GM12891 (cell line): ENCODE results near the gene PCNA.

Experiments
- DNase-seq: peaks from one replicate; pipeline ENCODE4 v3.0.0; 2011; ENCODE audit warnings: low spot score; ENCODE audit not compliant: insufficient read length
- FAIRE-seq: peaks from 2 replicates; lab custom pipeline; 2011; peaks lifted over from hg19 to GRCh38; lab: Jason Lieb, UNC
- PAX5 ChIP-seq: IDR thresholded peaks from 2 replicates; pipeline ENCODE4 v1.6.1; 2011; ENCODE audit warnings: low read length, moderate library complexity, mild to moderate bottlenecking; ENCODE audit not compliant: insufficient read depth, severe bottlenecking
- POLR2A ChIP-seq: IDR thresholded peaks from 2 replicates; pipeline ENCODE4 v1.6.1; 2011; ENCODE audit warnings: low read depth, low read length, control low read depth
- POLR2AphosphoS5 ChIP-seq: IDR thresholded peaks from 2 replicates; pipeline ENCODE4 v1.6.1; 2011; ENCODE audit warnings: low read depth, low read length, control low read depth
- POU2F2 ChIP-seq: IDR thresholded peaks from 2 replicates; pipeline ENCODE4 v1.6.1; 2011; ENCODE audit warnings: low read depth, mild to moderate bottlenecking, control low read depth, low read length, moderate library complexity
- SPI1 ChIP-seq: IDR thresholded peaks from 2 replicates; pipeline ENCODE4 v1.6.1; 2011; ENCODE audit warnings: low read depth, low read length, control low read depth
- TAF1 ChIP-seq: IDR thresholded peaks from 2 replicates; pipeline ENCODE4 v1.6.1; 2011; ENCODE audit warnings: low read depth, low read length, control low read depth

PCNA gene

GRCh38 chr20:5143851-5144250 lies 24.1 kb upstream of the PCNA start:
- no peak for FAIRE-seq
- TF ChIP-seq SPI1 (no peak), TAF1 (no peak), POU2F2 (no peak), PAX5 (no peak), POLR2A (no peak), POLR2AphosphoS5 (no peak)
- DNase-seq, result no peak

- no peak for FAIRE-seq
- DNase-seq, result no peak
- TF ChIP-seq PAX5 (no peak), POLR2AphosphoS5 (no peak), SPI1 (no peak), POLR2A (no peak)
Observed at GRCh38 chr20:5141615-5142014, 21.9 kb upstream of the PCNA start.

DNA sequence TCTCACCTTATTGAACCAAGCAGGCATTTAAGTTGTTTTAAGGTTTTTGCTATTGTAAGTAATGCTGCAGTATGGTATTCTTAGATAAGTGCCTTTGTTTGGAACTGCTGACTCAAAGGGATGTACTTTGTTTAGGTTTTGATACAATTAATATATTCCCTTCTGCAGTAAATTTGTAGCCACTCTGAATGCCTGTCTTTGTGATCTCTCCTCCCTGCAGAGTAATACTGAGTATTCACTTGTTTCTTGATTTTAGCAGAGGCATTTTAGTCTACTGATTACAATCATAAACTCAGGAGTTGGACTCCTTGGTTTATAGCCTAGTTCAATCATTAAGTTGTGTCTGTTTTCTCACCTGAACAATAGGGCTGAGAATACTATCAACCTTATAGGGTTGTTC lies 20.4 kb upstream of the PCNA start:
- TF ChIP-seq PAX5 (no peak), POLR2AphosphoS5 (no peak), TAF1 (no peak), SPI1 (no peak), POU2F2 (no peak)
- no peak for DNase-seq
- FAIRE-seq, result no peak

DNA sequence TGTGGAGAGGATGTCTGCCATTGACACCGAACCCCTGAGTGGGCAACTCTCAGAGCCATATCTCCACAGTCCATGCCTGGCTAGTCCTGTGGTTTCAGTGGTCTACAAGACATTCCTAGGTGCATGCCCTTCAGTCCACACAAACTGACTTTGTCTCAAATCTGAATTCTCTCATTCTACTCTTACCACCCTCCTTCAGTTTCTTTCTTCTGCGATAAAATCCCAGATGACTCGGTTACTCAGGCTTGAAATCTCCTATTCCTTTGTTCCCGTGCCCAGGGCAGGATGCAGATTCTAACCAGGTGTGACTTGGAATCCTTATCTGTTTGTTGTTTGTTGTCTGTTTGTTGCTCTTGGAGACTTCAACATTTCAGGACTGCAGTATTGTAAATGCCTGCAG lies 16.3 kb upstream of the PCNA start:
- FAIRE-seq (no peak), DNase-seq (no peak)
- TF ChIP-seq TAF1 (no peak), POLR2AphosphoS5 (no peak), SPI1 (no peak)

- no peak for TF ChIP-seq TAF1
- TF ChIP-seq POLR2A, result no peak
- TF ChIP-seq POU2F2, result no peak
- no peak for TF ChIP-seq PAX5
- TF ChIP-seq POLR2AphosphoS5, result no peak
- TF ChIP-seq SPI1, result no peak
- DNase-seq (no peak), FAIRE-seq (no peak)
Observed at GRCh38 chr20:5135363-5136012, 15.7 kb upstream of the PCNA start.

DNA sequence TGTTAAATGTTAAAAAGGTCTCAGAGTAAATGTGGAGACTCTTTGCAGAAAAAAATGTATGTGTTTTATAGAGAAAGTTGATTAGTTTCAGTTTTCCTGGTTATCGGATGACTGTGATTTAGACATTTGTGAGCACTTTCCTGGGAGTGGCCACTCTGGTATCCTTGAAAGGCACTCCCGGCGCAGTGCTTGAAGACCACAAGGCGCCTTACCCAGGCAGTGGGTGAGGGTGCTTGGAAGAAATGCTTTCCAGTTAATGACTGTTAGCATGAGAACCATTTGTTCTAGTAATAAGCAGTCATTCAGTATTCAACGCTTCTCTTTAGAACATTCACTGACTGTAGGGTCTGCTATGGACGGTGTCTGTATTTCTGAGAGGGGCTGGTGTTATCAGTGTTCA lies 14.2 kb upstream of the PCNA start:
- no peak for DNase-seq
- TF ChIP-seq TAF1 (no peak), POLR2A (no peak), POU2F2 (no peak), SPI1 (no peak)

GRCh38 chr20:5131502-5131901 lies 11.7 kb upstream of the PCNA start:
- peak; percentile 28 for FAIRE-seq
- no peak for TF ChIP-seq POU2F2
- TF ChIP-seq POLR2AphosphoS5, result no peak
- no peak for TF ChIP-seq PAX5
- no peak for TF ChIP-seq SPI1
- TF ChIP-seq POLR2A, result no peak
- TF ChIP-seq TAF1, result no peak
- DNase-seq, result no peak

More for the DNA sequence above, 14.2 kb upstream of the PCNA start:
- no peak for FAIRE-seq

- no peak for DNase-seq
- TF ChIP-seq POLR2AphosphoS5 (no peak), SPI1 (no peak), TAF1 (no peak)
- FAIRE-seq, result no peak
Observed at GRCh38 chr20:5128886-5129285, 9.1 kb upstream of the PCNA start.

- DNase-seq (no peak), FAIRE-seq (no peak)
- TF ChIP-seq POLR2A (no peak), POLR2AphosphoS5 (no peak), TAF1 (0 out of 2 replicates have a peak, but pooled peaks have one; percentile 4), POU2F2 (no peak)
Observed at GRCh38 chr20:5127859-5128424, 8.2 kb upstream of the PCNA start.

- peak; percentile 81 for FAIRE-seq
- 0 out of 2 replicates have a peak, but pooled peaks have one; percentile 38 for TF ChIP-seq POU2F2
- no peak for TF ChIP-seq PAX5
- TF ChIP-seq TAF1, result peak; percentile 11; the same call in 1 of the 2 replicates
- no peak for TF ChIP-seq POLR2AphosphoS5
- peak; percentile 37 for DNase-seq
Observed at GRCh38 chr20:5127204-5127858, 7.6 kb upstream of the PCNA start.
